Osteoblast (primary cell): ENCODE measurements around the gene MTHFD1L. TPM values are rescaled to one million over a fixed set of nuclear protein-coding genes. Genes with fewer than 3 reads are reported as not detected.

Experiments used
- DNase-seq: peaks from one replicate; pipeline ENCODE4 v3.0.0; 2011; ENCODE audit warnings: low spot score, mixed read lengths; ENCODE audit not compliant: insufficient read length; ENCODE audit errors: missing footprints
- H2AFZ ChIP-seq: 2 replicates; pipeline ENCODE4 v1.6.0; 2011; ENCODE audit warnings: mild to moderate bottlenecking, low read length
- H3K27ac ChIP-seq: 2 replicates; pipeline ENCODE4 v1.5.1; 2011; ENCODE audit warnings: mild to moderate bottlenecking, low read depth, low read length, moderate library complexity
- H3K27me3 ChIP-seq: 2 replicates; pipeline ENCODE4 v1.6.0; 2012; ENCODE audit warnings: mild to moderate bottlenecking, control low read depth, inconsistent platforms, low read length, moderate library complexity; ENCODE audit not compliant: insufficient read depth
- H3K36me3 ChIP-seq: 2 replicates; pipeline ENCODE4 v1.5.1; 2011; ENCODE audit warnings: mild to moderate bottlenecking, low read length, control low read depth, moderate library complexity; ENCODE audit not compliant: insufficient read depth
- H3K4me1 ChIP-seq: 2 replicates; pipeline ENCODE4 v1.5.1; 2011; ENCODE audit warnings: mild to moderate bottlenecking, low read length, control low read depth, moderate library complexity; ENCODE audit not compliant: insufficient read depth
- H3K4me2 ChIP-seq: 2 replicates; pipeline ENCODE4 v1.6.0; 2011; ENCODE audit warnings: mild to moderate bottlenecking, low read length; ENCODE audit not compliant: insufficient read depth
- H3K4me3 ChIP-seq: fragments of 200-600 bp; sonication (generic); 3 replicates; pipeline ENCODE4 v1.5.1; 2012; ENCODE audit warnings: mild to moderate bottlenecking, low read length, inconsistent platforms; ENCODE audit not compliant: insufficient read depth
- H3K79me2 ChIP-seq: 2 replicates; pipeline ENCODE4 v1.6.0; 2012; ENCODE audit warnings: mild to moderate bottlenecking, low read length, control low read depth, inconsistent platforms; ENCODE audit not compliant: insufficient read depth
- H3K9me3 ChIP-seq: 2 replicates; pipeline ENCODE4 v1.5.1; 2011; ENCODE audit warnings: low read depth, low read length, control low read depth
- H4K20me1 ChIP-seq: 2 replicates; pipeline ENCODE4 v1.6.0; 2012; ENCODE audit warnings: mild to moderate bottlenecking, low read length, control low read depth; ENCODE audit not compliant: insufficient read depth
- total RNA-seq: library from RNA; depleted of rRNA; stranded (reverse); fragments of >200 nt; gene quantifications from 2 replicates; pipeline ENCODE4 v1.2.3, GENCODE V29; 2012
- TF ChIP-seq, protein P1 (sequence below): IDR thresholded peaks from 2 replicates; pipeline ENCODE4 v1.5.1; 2011; ENCODE audit warnings: mild to moderate bottlenecking, low read depth, low read length, moderate library complexity; ENCODE audit errors: extremely low read depth

The MTHFD1L gene
- total RNA-seq, 1 donor = 56.8 TPM

GRCh38 chr6:150971219-150971618, 105.7 kb downstream of the MTHFD1L start:
- Histone ChIP-seq H3K9me3 (no peaks in the 10 kb centered on the region), H2AFZ (no peak overlapping the region), H4K20me1 (no peaks in the 10 kb centered on the region), H3K27me3 (no peaks in the 10 kb centered on the region), H3K27ac (no peak overlapping the region), H3K79me2 (no peaks in the 10 kb centered on the region), H3K4me3 (no peak overlapping the region), H3K36me3 (peaks cover 49% of the 10 kb centered on the region), H3K4me1 (no peaks in the 10 kb centered on the region), H3K4me2 (no peak overlapping the region)
- DNase-seq = no peak
- TF ChIP-seq, protein P1, sequence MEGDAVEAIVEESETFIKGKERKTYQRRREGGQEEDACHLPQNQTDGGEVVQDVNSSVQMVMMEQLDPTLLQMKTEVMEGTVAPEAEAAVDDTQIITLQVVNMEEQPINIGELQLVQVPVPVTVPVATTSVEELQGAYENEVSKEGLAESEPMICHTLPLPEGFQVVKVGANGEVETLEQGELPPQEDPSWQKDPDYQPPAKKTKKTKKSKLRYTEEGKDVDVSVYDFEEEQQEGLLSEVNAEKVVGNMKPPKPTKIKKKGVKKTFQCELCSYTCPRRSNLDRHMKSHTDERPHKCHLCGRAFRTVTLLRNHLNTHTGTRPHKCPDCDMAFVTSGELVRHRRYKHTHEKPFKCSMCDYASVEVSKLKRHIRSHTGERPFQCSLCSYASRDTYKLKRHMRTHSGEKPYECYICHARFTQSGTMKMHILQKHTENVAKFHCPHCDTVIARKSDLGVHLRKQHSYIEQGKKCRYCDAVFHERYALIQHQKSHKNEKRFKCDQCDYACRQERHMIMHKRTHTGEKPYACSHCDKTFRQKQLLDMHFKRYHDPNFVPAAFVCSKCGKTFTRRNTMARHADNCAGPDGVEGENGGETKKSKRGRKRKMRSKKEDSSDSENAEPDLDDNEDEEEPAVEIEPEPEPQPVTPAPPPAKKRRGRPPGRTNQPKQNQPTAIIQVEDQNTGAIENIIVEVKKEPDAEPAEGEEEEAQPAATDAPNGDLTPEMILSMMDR = no peak

GRCh38 chr6:150975136-150975535, 109.6 kb downstream of the MTHFD1L start:
- Histone ChIP-seq H2AFZ (no peak overlapping the region), H3K4me1 (peaks cover 9% of the 10 kb centered on the region), H3K36me3 (peaks cover 36% of the 10 kb centered on the region), H3K4me3 (no peak overlapping the region), H3K79me2 (no peaks in the 10 kb centered on the region), H3K4me2 (no peak overlapping the region), H4K20me1 (no peaks in the 10 kb centered on the region), H3K27me3 (no peaks in the 10 kb centered on the region), H3K27ac (no peak overlapping the region), H3K9me3 (no peaks in the 10 kb centered on the region)
- DNase-seq = no peak
- TF ChIP-seq, protein P1 = no peak

GRCh38 chr6:150977281-150977680, 111.8 kb downstream of the MTHFD1L start:
- H3K36me3 ChIP-seq = peaks cover 37% of the 10 kb centered on the region

GRCh38 chr6:150978624-150979023, 113.1 kb downstream of the MTHFD1L start:
- Histone ChIP-seq H3K4me1 (peaks cover 9% of the 10 kb centered on the region), H3K4me2 (no peak overlapping the region), H3K27ac (no peak overlapping the region), H3K9me3 (no peaks in the 10 kb centered on the region), H2AFZ (no peak overlapping the region), H3K36me3 (peaks cover 39% of the 10 kb centered on the region), H3K4me3 (no peak overlapping the region), H3K79me2 (peaks cover 3% of the 10 kb centered on the region), H4K20me1 (no peaks in the 10 kb centered on the region), H3K27me3 (no peaks in the 10 kb centered on the region)
- TF ChIP-seq, protein P1 = no peak
- DNase-seq = no peak

More at GRCh38 chr6:150977281-150977680, 111.8 kb downstream of the MTHFD1L start:
- no peak overlapping the region for H3K4me3 ChIP-seq
- no peak for DNase-seq
- H3K27me3 ChIP-seq = no peaks in the 10 kb centered on the region
- H3K79me2 ChIP-seq = peaks cover 3% of the 10 kb centered on the region
- no peak overlapping the region for H2AFZ ChIP-seq
- TF ChIP-seq, protein P1 = no peak
- H3K4me1 ChIP-seq = peaks cover 9% of the 10 kb centered on the region
- H3K4me2 ChIP-seq = no peak overlapping the region
- H3K27ac ChIP-seq = no peak overlapping the region
- no peaks in the 10 kb centered on the region for H4K20me1 ChIP-seq
- H3K9me3 ChIP-seq = no peaks in the 10 kb centered on the region
